Liver (tissue), 9 donors: ENCODE measurements around the gene MYBPC2. TPM values are rescaled to one million over a fixed set of nuclear protein-coding genes. Genes with fewer than 3 reads are reported as not detected.

Experiments
- DNase-seq: peaks from one replicate; pipeline ENCODE4 v3.0.0-alpha.2; 2017; ENCODE audit warnings: low spot score
- H3K27ac ChIP-seq, 2 donors: one replicate each; pipeline ENCODE4 v1.7.0; 2013; ENCODE audit warnings: inconsistent platforms in 2 of 2, low read length in 2 of 2, control low read depth in 1 of 2, low read depth in 1 of 2, mild to moderate bottlenecking in 1 of 2
- H3K27me3 ChIP-seq, 4 donors: one replicate each; pipeline versions ENCODE4 v1.6.1 to v1.7.0; 2013; ENCODE audit warnings: low read length in 3 of 4, inconsistent platforms in 1 of 4, mild to moderate bottlenecking in 1 of 4, moderate library complexity in 1 of 4; ENCODE audit not compliant: control insufficient read depth in 4 of 4, insufficient read depth in 4 of 4
- H3K36me3 ChIP-seq, 4 donors: one replicate each; pipeline versions ENCODE4 v1.6.1 to v1.7.0; 2013; ENCODE audit warnings: low read length in 3 of 4, mild to moderate bottlenecking in 3 of 4, low read depth in 1 of 4, moderate library complexity in 1 of 4; ENCODE audit not compliant: control insufficient read depth in 4 of 4, insufficient read depth in 3 of 4
- H3K4me1 ChIP-seq, 4 donors: one replicate each; pipeline versions ENCODE4 v1.6.1 to v1.7.0; 2013; ENCODE audit warnings: low read length in 3 of 4, mild to moderate bottlenecking in 3 of 4, moderate library complexity in 1 of 4; ENCODE audit not compliant: control insufficient read depth in 4 of 4, insufficient read depth in 4 of 4
- H3K4me3 ChIP-seq, 3 donors: one replicate each; pipeline versions ENCODE4 v1.6.1 to v1.7.0; 2013; ENCODE audit warnings: low read length in 3 of 3, control low read depth in 1 of 3, low read depth in 1 of 3, mild to moderate bottlenecking in 1 of 3
- H3K9ac ChIP-seq, 2 donors: one replicate each; pipeline ENCODE4 v1.7.0; 2013; ENCODE audit warnings: low read length in 2 of 2, mild to moderate bottlenecking in 2 of 2, moderate library complexity in 2 of 2, control low read depth in 1 of 2, low read depth in 1 of 2
- H3K9me3 ChIP-seq, 4 donors: one replicate each; pipeline versions ENCODE4 v1.6.1 to v1.7.0; 2013; ENCODE audit warnings: low read length in 3 of 4; ENCODE audit not compliant: control insufficient read depth in 4 of 4
- ATF3 ChIP-seq: IDR thresholded peaks from 2 replicates; pipeline ENCODE4 v1.6.1; 2016; ENCODE audit warnings: antibody characterized with exemption
- EGR1 ChIP-seq, 2 donors: IDR thresholded peaks; 2 replicates each; pipeline ENCODE4 v1.6.1; 2016 to 2018; ENCODE audit warnings: antibody characterized with exemption in 2 of 2, low read depth in 2 of 2
- FOXA1 ChIP-seq: IDR thresholded peaks from 2 replicates; pipeline ENCODE4 v1.6.1; 2016; ENCODE audit warnings: antibody characterized with exemption
- FOXA2 ChIP-seq: IDR thresholded peaks from 2 replicates; pipeline ENCODE4 v1.6.1; 2016; ENCODE audit warnings: antibody characterized with exemption
- GABPA ChIP-seq, 2 donors: IDR thresholded peaks in 1 of 2; conservative IDR thresholded peaks in 1 of 2; 2 replicates each; pipeline ENCODE4 v1.6.1; 2016; ENCODE audit warnings: antibody characterized with exemption in 2 of 2, mild to moderate bottlenecking in 1 of 2, moderate library complexity in 1 of 2
- HNF4A ChIP-seq, 2 donors: conservative IDR thresholded peaks; 2 replicates each; pipeline ENCODE4 v1.6.1; 2016; ENCODE audit warnings: antibody characterized with exemption in 2 of 2, mild to moderate bottlenecking in 2 of 2
- HNF4G ChIP-seq: IDR thresholded peaks from 2 replicates; pipeline ENCODE4 v1.6.1; 2016; ENCODE audit warnings: antibody characterized with exemption
- JUND ChIP-seq, 2 donors: IDR thresholded peaks; 2 replicates each; pipeline ENCODE4 v1.6.1; 2016; ENCODE audit warnings: antibody characterized with exemption in 2 of 2
- NR2F2 ChIP-seq: IDR thresholded peaks from 2 replicates; pipeline ENCODE4 v1.6.1; 2016; ENCODE audit warnings: antibody characterized with exemption
- RAD21 ChIP-seq, 2 donors: IDR thresholded peaks; 2 replicates each; pipeline ENCODE4 v1.6.1; 2016; ENCODE audit warnings: antibody characterized with exemption in 2 of 2, mild to moderate bottlenecking in 2 of 2
- RXRA ChIP-seq, 2 donors: IDR thresholded peaks; 2 replicates each; pipeline ENCODE4 v1.6.1; 2017 to 2018; ENCODE audit warnings: antibody characterized with exemption in 2 of 2, mild to moderate bottlenecking in 1 of 2
- SP1 ChIP-seq: IDR thresholded peaks from 2 replicates; pipeline ENCODE4 v1.6.1; 2018; ENCODE audit warnings: antibody characterized with exemption, mild to moderate bottlenecking
- TAF1 ChIP-seq: conservative IDR thresholded peaks from 2 replicates; pipeline ENCODE4 v1.6.1; 2016; ENCODE audit warnings: antibody characterized with exemption, mild to moderate bottlenecking
- YY1 ChIP-seq: IDR thresholded peaks from 2 replicates; pipeline ENCODE4 v1.6.1; 2016; ENCODE audit warnings: antibody characterized with exemption, mild to moderate bottlenecking
- WGBS: extraction: QIAGEN DNeasy Blood & Tissue Kit; methylation state at CpG from one replicate; pipeline ENCODE4 v1.1.7; 2013; 5-methylcytosine and 5-hydroxymethylcytosine counted together
- polyA plus RNA-seq, 2 donors: library from polyadenylated mRNA; stranded (reverse) in 1 of 2; unstranded in 1 of 2; fragments of 200-250 nt in 1 of 2; fragments of >200 nt in 1 of 2; fragmentation: Nextera tagmentation in 1 of 2; extraction: Ambion mirVana in 1 of 2; gene quantifications; one replicate each; pipeline versions ENCODE4 v1.2.1 to v1.2.3, GENCODE V29; 2013 to 2015
- total RNA-seq, 2 donors: library from RNA; depleted of rRNA; stranded (reverse); fragments of >200 nt; gene quantifications; one replicate each; pipeline ENCODE4 v1.2.3, GENCODE V29; 2014
- TF ChIP-seq, protein P1 (sequence below): fragments of 150-350 bp; IDR thresholded peaks from 2 replicates; pipeline ENCODE4 v1.5.1; 2017; ENCODE audit warnings: improper control_type of control experiment, low read depth, low read length; ENCODE audit not compliant: missing input control
- TF ChIP-seq, protein P2 (sequence below): IDR thresholded peaks from 2 replicates; pipeline ENCODE4 v1.6.1; 2016; ENCODE audit warnings: antibody characterized with exemption
- TF ChIP-seq, protein P3 (sequence below): IDR thresholded peaks from 2 replicates; pipeline ENCODE4 v1.6.1; 2016; ENCODE audit warnings: antibody characterized with exemption, mild to moderate bottlenecking
- TF ChIP-seq, protein P4 (sequence below): IDR thresholded peaks from 2 replicates; pipeline ENCODE4 v1.6.1; 2016; ENCODE audit warnings: antibody characterized with exemption
- donor health status: healthy.
- donor health status: healthy.
- donor health status: healthy.
- donor health status: healthy.
- donor health status: healthy.

The MYBPC2 gene
- total and polyA plus RNA-seq, 4 donors: under 0.01 TPM; not detected in 3

DNA sequence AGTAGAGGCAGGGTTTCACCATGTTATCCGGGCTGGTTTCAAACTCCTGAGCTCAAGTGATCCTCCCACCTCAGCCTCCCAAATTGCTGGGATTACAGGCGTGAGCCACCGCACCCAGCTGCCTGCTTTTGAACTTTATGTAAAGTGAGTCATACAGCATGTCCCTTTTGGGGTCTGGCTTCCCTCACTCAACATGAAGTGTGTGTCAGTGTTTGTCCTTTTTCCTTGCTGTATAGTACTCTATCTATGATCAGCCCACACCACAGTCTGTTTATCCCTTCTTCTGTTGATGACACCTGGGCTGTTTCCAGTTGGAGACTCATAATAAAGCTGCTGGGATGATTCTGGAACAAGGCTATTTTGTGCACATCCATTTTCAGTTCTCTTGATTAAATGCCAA lies 11.9 kb upstream of the MYBPC2 start:
- 60% methylated on average over 3 of the region's 3 CpGs for WGBS
- Histone ChIP-seq H3K9me3 (no peaks in the 10 kb centered on the region), H3K4me1 (no peaks in the 10 kb centered on the region), H3K4me3 (no peak overlapping the region), H3K9ac (no peak overlapping the region), H3K27ac (no peak overlapping the region), H3K27me3 (peaks cover 0 to 3% (median 0%) of the 10 kb centered on the region in 4 donors), H3K36me3 (no peaks in the 10 kb centered on the region)
- TF ChIP-seq RXRA (IDR thresholded peaks at IDR 0.05) (no peak), ATF3 (no peak), GABPA (IDR thresholded peaks at IDR 0.05 in 1 of 2, conservative IDR thresholded peaks at IDR 0.05 in 1 of 2) (no peak), SP1 (no peak), EGR1 (IDR thresholded peaks at IDR 0.05; ENCODE audit: low read depth in 2 of 2) (no peak), FOXA2 (no peak), HNF4G (no peak), TAF1 (no peak), HNF4A (conservative IDR thresholded peaks at IDR 0.05) (no peak), RAD21 (IDR thresholded peaks at IDR 0.05) (no peak), YY1 (no peak), JUND (IDR thresholded peaks at IDR 0.05) (no peak), NR2F2 (no peak), FOXA1 (no peak)
- TF ChIP-seq, protein P1, sequence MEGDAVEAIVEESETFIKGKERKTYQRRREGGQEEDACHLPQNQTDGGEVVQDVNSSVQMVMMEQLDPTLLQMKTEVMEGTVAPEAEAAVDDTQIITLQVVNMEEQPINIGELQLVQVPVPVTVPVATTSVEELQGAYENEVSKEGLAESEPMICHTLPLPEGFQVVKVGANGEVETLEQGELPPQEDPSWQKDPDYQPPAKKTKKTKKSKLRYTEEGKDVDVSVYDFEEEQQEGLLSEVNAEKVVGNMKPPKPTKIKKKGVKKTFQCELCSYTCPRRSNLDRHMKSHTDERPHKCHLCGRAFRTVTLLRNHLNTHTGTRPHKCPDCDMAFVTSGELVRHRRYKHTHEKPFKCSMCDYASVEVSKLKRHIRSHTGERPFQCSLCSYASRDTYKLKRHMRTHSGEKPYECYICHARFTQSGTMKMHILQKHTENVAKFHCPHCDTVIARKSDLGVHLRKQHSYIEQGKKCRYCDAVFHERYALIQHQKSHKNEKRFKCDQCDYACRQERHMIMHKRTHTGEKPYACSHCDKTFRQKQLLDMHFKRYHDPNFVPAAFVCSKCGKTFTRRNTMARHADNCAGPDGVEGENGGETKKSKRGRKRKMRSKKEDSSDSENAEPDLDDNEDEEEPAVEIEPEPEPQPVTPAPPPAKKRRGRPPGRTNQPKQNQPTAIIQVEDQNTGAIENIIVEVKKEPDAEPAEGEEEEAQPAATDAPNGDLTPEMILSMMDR: no peak
- TF ChIP-seq, protein P2, sequence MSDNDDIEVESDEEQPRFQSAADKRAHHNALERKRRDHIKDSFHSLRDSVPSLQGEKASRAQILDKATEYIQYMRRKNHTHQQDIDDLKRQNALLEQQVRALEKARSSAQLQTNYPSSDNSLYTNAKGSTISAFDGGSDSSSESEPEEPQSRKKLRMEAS: no peak
- TF ChIP-seq, protein P3, sequence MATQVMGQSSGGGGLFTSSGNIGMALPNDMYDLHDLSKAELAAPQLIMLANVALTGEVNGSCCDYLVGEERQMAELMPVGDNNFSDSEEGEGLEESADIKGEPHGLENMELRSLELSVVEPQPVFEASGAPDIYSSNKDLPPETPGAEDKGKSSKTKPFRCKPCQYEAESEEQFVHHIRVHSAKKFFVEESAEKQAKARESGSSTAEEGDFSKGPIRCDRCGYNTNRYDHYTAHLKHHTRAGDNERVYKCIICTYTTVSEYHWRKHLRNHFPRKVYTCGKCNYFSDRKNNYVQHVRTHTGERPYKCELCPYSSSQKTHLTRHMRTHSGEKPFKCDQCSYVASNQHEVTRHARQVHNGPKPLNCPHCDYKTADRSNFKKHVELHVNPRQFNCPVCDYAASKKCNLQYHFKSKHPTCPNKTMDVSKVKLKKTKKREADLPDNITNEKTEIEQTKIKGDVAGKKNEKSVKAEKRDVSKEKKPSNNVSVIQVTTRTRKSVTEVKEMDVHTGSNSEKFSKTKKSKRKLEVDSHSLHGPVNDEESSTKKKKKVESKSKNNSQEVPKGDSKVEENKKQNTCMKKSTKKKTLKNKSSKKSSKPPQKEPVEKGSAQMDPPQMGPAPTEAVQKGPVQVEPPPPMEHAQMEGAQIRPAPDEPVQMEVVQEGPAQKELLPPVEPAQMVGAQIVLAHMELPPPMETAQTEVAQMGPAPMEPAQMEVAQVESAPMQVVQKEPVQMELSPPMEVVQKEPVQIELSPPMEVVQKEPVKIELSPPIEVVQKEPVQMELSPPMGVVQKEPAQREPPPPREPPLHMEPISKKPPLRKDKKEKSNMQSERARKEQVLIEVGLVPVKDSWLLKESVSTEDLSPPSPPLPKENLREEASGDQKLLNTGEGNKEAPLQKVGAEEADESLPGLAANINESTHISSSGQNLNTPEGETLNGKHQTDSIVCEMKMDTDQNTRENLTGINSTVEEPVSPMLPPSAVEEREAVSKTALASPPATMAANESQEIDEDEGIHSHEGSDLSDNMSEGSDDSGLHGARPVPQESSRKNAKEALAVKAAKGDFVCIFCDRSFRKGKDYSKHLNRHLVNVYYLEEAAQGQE: no peak
- TF ChIP-seq, protein P4, sequence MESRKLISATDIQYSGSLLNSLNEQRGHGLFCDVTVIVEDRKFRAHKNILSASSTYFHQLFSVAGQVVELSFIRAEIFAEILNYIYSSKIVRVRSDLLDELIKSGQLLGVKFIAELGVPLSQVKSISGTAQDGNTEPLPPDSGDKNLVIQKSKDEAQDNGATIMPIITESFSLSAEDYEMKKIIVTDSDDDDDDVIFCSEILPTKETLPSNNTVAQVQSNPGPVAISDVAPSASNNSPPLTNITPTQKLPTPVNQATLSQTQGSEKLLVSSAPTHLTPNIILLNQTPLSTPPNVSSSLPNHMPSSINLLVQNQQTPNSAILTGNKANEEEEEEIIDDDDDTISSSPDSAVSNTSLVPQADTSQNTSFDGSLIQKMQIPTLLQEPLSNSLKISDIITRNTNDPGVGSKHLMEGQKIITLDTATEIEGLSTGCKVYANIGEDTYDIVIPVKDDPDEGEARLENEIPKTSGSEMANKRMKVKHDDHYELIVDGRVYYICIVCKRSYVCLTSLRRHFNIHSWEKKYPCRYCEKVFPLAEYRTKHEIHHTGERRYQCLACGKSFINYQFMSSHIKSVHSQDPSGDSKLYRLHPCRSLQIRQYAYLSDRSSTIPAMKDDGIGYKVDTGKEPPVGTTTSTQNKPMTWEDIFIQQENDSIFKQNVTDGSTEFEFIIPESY: no peak
- DNase-seq: no peak
